Stimulated activated CD8-positive, alpha-beta memory T cell treated with anti-CD3 and anti-CD28 coated beads, Interleukin-4, amount 100 ng/mL, for 24 hours (primary cell): ENCODE measurements around the gene GMPPB.
A peak's percentile ranks its signal among the peaks of the same experiment; 100 is the strongest.
"Not testable (repeated sequence)": the region's sequence is repeated elsewhere in the genome, so short reads cannot be mapped to it uniquely, and the experiment has no call there.

Source experiments
- DNase-seq: peaks from one replicate; pipeline ENCODE4 v3.0.0-alpha.2; 2020; ENCODE audit warnings: low read depth

The GMPPB gene

DNA sequence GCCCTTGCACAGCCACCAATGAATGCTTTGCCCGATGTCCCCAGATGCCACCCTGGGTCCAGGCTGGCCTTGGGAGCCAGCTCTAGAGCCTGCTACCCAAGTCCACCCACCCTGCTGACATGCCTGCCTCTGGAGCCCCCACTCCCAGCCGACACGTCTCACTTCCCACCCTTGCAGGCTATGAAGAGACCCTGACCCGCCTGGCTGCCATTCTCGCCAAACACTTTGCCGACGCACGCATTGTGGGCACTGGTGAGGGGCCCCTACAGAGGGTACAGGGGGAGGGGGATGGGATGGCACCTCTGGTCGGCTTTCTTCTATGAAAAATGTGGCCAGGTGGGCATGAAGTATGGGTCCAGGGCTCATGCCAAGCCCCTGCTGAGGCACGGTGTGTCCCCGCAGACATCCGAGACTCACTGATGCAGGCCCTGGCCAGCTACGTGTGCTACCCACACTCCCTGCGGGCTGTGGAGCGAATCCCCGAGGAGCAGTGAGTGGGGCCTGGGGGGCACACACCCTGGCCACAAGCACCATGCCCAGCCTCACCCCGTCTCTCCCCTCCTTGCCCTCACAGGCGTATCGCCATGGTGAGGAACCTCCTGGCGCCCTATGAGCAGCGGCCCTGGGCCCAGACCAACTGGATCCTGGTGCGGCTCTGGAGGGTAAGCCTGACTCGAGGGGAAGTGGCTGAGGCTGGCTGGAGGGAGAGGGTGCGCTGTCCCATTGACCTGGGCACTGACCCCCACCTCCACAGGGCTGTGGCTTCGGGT, 10.2 kb downstream of the GMPPB start:
- DNase-seq = no peak

DNA sequence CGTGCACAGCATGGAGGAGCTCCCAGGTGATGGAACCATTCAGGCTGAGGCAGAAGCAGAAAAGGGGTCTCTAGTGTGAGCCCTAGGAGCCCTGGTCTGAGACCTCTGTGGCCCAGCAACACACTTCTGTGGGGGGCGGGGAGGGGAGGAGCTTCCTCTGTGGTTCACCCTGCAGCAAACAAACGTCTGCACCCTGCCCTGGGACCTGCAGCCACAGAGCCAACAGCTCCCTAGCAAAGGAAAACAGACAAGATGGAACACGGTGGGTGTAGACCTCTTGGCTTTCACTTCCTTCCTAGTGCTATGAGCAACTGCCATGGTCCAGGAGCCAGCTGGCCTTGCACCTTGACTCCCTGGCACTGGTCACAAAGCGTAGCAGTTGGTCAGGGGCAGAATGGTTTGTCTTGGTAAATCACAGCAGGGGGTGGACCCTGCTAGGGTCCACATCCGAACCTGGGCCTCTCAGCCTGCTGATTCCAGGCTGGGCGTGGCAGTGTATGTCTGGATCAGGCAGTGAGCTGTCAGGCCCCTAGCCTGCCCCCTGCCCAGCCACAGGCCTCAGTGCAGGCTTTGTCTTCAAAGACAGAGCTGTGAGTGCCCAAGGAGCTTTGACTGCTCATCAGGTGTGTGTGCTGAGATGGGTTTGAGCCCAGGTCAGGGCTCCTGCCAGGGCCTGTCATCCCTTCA, 11.0 kb downstream of the GMPPB start:
- DNase-seq = no peak

DNA sequence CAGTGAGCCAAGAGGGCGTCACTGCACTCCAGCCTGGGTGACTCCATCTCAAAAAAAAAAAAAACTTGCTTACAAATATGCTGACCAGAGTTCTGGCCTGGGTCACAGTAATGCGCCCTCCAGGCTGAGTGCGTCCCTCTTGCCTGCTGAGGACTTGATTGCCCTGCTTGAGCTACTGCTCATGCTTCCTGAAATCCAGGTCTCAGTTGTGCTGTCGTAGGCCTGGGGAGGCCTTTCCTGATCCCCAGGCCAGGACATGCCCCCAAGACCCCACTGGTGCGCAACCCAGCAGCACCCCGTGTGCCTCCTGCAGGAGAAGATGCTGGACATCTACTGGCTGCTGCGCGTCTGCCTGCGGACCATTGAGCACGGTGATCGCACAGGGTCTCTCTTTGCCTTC, 11.6 kb downstream of the GMPPB start:
- no peak for DNase-seq

GRCh38 chr3:49711489-49711888, 12.3 kb downstream of the GMPPB start:
- DNase-seq = no peak

DNA sequence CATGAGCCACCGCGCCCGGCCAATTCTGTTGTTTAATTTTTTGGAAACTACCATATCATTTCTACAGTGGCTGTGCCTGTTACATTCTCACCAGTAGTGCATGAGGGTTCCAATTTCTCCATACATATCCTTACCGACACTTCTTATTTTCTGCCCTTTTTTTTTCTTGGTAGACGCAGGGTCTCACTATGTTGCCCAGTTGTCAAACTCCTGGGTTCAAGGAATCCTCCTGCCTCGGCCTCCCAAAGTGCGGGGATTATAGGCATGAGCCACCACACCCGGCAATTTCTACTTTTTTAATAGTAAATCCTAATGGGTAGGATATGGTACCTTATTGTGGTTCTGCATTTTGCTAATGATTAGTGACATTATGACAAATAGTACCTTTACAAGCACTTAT, 13.9 kb downstream of the GMPPB start:
- DNase-seq = no peak

- no peak for DNase-seq
Observed at GRCh38 chr3:49707113-49707480, 16.7 kb downstream of the GMPPB start.

GRCh38 chr3:49706456-49707112, 17.2 kb downstream of the GMPPB start:
- DNase-seq = no peak

GRCh38 chr3:49705390-49705960, 18.3 kb downstream of the GMPPB start:
- no peak for DNase-seq

- no peak for DNase-seq
Observed at GRCh38 chr3:49704629-49705028, 19.1 kb downstream of the GMPPB start.

- no peak for DNase-seq
Observed at GRCh38 chr3:49703956-49704355, 19.8 kb downstream of the GMPPB start.

DNA sequence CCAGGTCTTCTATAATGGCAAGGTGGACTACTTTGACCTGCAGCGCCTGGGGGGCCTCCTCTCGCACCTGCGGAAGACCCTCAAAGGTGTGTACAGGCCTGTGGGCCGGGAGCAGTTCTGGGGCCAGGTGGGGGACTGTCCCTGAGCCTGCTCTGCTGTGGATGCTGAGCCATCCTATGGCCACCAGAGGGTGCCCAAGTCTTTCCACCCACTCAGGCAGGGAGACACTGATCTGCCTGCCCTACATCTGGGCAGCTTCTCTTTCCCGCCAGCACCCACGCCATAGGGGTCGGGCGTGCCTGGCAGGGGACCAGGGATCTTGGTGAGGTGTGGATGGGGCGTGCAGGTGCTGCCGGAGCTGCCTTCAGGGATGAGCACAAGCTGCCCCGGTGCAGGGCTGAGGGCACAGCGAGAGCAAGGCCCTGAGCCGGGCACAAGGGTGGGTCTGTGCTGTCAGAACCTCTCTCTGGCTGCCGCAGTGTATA, 20.3 kb downstream of the GMPPB start:
- DNase-seq = peak; percentile 39

GRCh38 chr3:49702672-49703071, 21.1 kb downstream of the GMPPB start:
- no peak for DNase-seq

DNA sequence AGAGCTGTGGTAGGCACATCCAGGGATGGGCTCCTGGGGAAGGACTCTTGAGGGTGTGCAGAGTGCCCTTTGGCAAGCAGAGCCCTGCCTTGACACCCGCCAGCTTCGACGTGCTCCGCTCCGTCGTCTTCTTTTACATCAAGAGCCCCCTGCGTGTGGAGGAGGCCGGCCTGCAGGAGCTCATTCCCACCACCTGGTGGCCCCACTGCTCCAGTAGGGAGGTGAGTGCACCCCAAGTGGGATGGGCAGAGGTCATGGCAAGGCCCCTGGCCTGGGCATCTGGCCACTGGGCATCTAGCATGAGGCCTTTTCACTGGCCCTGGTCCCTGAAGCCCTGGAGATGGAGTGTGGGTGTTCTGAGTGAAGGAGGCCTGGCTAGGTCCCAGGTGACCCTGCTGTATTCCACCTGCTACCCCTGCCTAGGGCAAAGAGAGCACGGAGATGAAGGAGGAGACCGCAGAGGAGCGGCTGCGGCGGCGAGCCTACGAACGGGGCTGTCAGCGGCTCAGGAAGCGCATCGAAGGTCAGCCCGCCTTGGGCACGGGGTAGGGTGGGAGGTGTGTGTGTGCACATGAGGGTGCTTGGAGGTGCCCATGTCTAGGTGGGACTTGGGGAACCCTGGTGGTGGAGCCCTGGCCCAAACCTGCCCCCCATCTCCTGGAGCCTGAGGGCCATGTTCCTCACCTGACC, 22.2 kb downstream of the GMPPB start:
- no peak for DNase-seq

DNA sequence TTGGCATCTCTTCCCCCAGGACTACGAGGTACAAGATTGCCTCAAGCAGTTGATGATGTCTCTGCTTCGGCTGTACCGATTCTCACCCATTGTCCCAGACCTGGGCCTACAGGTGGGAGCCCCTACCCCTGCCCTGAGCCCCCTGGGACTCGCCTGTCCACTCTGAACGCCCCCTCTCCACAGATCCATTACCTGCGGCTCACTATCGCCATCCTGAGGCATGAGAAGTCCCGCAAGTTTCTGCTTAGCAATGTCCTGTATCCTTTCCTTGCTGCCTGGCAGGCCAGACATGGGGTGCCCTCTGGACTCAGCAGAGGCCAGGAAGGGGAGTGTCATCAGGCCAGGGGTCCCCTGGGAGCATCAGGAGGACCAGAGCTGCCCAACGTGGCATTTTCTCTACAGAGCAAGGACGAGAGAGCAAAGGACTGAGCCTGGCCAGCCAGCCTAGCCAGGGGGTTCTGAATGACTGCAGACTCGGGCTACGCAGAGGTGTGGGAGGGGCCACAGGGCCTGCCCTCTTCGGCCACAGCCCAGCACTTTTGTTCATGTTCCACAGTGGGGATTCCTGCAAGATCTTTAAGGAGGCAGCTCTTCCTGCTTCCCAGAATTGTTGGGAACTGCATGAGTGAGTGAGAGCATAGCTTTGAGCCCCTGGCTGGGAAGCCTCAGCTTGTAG, 23.2 kb downstream of the GMPPB start:
- DNase-seq = no peak

DNA sequence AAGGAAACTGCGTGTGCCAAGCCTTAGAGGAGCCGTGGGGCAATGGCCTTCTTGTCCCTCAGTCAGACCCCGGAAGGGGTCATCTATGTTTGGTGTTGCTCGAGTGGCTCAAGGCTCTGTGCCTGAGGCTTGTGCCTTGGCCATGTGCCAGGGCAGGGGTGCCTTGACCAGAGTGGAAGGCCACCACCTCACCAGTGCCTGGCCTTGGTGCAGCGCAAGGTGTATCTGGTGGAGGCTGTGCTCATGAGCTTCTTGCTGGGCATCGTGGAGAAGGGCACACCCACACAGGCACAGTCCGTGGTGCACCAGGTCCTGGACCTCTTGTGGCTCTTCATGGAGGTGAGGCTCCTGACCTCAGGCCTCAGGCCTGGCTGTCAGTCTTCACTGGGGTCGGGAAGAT, 23.7 kb downstream of the GMPPB start:
- no peak for DNase-seq

- no peak for DNase-seq
Observed at GRCh38 chr3:49699281-49699979, 24.3 kb downstream of the GMPPB start.

DNA sequence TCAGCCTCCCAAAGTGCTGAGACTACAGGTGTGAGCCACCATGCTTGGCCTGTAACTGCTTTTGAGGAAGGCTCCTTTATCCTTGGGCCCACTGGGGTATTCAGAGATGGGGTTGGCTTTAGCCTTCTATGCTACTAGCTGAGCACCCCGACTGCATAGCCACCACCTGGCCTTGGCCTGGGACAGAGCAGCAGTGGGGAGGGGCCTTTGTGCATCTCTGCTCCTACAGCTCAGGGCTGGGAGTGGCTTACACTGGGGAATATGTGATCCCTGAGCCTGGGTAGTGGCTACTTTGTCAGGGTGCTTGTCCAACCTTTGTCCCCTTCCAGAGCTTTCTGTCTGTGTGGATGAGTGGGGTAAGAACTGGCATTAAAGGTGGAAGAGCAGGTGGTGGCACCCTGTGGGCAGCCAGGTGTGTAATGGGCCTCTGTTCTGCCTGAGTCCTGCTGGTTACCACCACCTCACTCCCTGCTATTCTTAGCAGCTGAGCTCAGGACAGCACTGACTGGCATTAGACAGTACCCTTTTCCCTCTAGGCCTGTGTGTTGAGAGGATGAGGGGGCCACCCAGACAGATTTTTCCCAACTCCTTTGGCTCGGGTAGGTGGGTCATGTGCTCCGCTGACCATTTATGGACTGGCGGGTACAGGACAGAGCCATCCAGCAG, 28.3 kb downstream of the GMPPB start:
- not testable (repeated sequence) for DNase-seq

DNA sequence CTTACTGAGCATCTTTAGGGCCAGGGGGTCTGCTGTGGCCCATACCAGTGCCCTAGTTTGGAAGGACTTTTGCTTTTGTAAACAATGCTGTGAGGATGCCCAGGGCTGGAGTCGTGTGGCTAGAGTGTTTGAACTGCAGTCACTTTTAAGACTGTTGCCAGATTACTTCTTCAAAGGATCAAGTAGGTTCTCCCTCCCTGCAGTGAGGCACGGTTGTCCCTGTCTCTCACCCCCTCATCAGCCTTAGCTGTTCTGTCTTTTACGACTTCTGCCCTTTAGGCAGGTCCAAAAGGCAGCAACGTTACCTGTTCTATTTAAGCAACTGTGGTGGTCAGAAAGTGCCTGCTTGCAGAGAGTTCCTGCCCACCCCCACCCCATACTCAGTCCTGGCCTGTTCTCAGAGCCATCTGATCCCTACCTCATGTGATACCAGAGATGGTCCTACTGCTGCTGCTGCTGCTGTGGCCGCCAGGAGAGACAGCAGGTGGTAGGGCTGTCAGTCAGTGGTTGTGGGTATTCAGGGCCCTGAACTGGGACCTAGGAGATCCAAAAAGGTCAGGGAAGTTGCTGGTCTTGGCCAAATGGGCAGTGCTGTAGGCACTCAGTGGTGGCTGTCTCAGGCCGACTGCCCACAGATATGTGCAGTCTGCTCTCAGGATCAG, 29.2 kb downstream of the GMPPB start:
- DNase-seq = not testable (repeated sequence)

DNA sequence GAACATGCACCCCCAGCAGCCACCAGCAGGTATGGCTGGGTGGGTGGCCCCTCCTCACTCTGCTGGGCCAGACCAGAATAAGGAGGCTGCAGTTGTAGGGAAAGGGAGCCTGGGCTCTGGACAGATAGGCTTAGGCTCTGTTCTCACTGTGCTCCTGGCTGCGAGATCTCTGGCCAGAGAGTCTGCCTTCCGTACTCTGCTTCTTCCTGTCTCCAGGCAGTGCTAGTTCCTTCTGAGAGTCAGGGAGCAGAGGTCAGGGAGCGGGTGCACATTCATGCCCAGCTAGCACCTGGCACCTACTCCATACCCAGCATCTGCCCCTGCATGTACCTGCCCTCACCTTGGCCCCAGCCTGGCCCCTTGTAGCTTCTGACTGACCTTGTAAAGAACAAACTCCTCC, 32.3 kb downstream of the GMPPB start:
- not testable (repeated sequence) for DNase-seq

DNA sequence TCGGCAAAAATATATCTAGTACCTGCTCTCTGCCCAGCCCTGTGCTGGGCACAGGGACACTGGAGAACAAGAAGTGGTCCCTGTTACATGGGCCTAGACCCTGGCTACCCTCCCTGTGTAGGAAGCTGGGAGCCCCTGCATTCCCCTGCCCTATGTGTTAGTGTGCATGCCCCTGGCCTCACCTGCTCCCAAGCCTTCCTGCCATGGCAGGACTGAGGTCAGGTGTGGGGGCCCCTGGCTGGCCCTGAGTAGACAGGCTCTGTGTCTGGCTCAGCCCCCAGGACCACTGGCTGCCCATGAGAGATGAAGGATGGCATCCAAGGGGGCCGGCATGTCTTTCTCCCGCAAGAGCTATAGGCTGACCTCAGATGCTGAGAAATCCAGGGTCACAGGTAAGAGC, 32.9 kb downstream of the GMPPB start:
- DNase-seq = not testable (repeated sequence)
